AML-193 (cell line): ENCODE measurements around the gene IRX4.
"Not testable (repeated sequence)": the region's sequence is repeated elsewhere in the genome, so short reads cannot be mapped to it uniquely, and the experiment has no call there.

Experiments used
- DNase-seq, 2 experiments: peaks; one replicate each; lab custom pipeline; 2025; lab: John Stamatoyannopoulos, UW

Gene IRX4

DNA sequence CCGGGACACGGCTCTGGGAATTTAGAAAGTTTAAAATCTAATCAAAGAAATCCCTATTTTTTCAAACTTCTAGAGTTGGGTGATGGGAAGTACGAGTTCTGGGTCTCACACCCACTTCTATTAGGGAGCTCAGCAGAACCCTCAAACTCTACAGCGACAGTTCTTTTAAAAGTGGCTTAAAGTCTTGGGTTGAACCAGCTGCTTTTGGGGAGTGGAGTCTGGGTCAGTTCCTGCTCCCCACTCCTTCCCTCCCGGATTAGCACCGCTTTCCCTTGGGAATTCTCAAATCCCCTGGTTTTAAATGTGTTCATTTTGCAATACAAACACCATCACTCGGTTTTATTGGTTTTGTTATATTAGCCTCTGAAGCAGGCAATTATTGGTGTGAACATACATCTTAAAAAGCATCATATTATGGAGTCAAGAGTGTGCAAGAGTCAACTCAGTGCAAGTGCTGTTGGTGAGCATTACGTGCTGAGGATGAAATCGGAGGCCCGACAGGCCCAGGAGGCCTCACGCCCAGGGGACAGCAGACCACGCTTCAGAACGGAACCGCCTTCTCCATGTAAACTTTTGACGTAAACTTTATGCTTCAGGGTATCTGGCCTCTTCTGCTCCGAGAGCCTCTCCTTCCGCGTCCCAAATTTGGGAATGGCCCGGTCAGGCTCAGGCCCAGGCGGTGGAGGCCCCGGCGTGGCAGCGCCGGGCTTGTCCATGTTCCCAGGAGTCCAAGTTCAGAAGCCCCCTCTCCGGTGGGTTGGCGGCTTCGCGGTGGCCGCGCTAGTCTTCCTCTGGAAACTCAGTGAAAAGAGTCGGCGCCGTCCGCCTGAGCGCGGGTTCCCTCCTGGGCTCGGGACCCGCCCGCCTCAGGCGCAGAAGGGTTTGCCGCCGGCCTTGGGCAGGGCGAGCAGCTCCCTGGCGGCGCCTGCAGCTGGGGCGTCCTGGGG lies 5.3 kb downstream of the IRX4 start:
- no peak for DNase-seq

- no peak for DNase-seq
Observed at GRCh38 chr5:1876660-1877064, 6.1 kb downstream of the IRX4 start.

GRCh38 chr5:1875843-1876659 lies 6.7 kb downstream of the IRX4 start:
- DNase-seq = no peak

DNA sequence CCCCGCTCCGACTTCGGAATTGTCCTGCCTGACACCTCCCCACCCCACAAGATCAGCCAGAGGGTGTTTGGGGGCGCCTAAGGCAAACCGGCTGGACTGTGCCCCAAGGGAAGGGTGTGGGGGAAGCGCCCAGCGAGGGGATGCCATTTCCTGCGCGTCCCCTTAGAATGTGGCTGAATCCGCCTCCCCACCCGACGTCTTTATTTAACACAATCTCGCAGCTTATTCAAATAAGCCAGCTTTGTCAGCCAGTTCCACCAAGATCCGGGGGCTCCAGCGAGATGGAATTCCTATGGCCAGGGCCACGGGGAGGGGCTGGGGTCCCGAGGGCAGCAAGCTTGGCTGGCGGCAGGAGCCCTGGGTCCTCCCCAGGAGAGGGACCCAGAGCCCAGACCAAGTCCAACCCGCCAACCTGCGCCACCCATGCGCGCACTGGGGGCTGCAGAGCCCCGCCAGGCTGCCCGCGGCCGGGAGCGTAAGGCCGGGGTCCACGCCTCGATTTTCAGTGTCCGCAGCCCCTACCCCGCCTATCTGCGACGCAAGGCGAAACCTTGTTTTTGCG lies 7.4 kb downstream of the IRX4 start:
- no peak for DNase-seq

DNA sequence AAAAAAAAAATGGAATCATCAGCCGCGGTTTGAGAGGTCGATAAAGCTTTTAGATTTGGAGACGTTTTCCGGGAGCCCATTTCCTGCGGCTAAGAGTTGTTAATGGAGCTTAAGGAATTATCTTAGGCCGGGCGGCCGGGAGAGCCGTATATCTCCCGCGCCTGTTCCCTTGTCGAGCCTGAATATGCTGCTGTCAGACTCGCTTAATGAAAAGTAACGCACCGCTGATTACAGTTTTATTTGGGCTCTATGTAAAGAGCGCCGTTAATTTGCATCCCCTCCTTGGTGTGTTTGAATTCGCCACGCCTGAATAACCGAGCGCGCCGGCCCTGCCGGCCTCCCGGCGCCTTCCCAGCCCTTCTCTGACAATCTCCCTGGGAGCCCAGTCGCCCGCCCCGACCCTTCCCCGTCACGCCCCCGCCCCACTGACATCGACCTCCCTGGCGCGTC lies 7.9 kb downstream of the IRX4 start:
- no peak for DNase-seq

- no peak for DNase-seq
Observed at GRCh38 chr5:1874348-1874747, 8.4 kb downstream of the IRX4 start.

DNA sequence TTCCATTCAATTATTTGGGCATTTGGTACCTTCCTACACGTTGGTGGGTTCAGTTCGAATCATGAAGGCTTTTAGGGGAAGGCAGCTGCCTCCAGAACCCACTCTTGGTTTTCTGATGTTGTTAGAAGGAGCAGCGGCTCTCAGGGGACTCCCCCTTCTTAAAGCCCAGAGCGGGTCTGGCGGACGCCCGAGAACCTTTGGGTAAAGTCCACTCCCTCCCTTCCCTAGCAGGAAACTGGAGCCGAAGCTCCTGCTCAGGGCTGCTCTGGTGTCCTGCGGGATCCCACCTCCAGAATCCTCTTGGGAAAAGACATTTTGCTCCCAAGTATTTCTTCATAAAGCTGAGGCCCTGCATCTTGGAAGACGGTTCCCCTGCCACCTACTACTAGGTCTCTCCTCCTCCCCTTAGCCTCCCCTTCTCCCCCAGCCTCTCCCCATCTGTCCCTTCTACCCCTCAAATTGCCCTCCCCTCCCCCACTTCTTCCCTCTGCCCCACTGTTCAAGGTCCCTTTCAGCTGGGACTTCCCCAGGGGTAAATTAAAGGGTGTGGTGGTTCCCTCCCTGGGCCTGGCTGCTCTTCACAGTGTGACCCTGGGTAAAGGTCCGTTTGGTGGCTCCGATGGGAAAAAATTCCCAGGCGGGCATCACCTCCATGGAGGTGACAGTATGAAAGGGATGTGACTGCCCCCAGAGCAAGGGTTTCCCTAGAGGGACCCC lies 9.3 kb downstream of the IRX4 start:
- DNase-seq = no peak

DNA sequence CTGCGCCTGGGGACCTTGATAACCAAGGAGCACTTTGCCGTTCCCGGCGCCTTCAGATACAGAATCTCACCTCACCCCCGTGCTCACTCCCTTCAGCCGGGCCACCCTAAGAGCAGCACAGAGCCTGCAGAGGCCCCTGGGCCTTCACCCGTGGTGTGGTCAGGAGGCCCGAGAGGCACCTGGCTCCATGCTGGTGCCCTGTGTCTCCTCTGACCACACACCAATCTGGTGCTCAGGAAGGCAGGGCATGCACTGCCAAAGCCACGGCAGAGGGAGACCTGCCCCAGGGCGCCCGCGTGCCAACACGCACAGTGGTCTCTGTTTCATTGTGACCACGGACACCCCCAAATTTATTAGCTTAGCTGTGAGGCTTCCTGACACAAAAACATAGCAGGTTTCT lies 11.3 kb downstream of the IRX4 start:
- no peak for DNase-seq

- not testable (repeated sequence) for DNase-seq
Observed at GRCh38 chr5:1870435-1871272, 12.1 kb downstream of the IRX4 start.

DNA sequence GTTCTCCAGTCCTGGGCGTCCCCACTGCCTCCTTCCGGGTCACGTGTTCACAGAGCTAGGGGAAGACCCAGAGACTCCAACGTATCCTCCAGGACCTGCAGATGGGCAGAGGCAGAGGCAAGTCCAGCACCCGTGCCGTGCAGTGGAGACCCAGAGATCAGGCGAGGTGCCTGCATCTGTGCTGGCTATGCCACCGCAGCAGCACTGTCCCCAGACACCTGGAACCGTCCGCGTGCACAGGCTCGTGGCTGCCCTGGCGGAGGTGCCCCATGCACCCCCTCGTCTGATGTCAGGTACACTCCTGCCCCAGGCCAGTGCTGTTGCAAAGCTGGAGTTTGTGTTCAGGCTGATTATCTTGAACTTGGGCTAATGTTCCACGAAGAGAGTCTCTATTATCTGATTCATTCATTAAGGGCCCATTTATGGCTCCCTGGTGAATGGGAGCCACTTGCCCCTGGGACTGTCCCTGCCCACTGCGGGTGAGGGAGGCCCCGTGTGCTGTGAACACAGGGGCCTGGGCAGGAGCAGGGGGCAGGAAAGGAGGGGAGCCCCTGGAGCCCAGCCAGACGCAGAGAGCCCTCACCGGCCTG lies 13.7 kb downstream of the IRX4 start:
- no peak for DNase-seq

- DNase-seq = no peak
Observed at GRCh38 chr5:1867815-1868143, 14.9 kb downstream of the IRX4 start.

DNA sequence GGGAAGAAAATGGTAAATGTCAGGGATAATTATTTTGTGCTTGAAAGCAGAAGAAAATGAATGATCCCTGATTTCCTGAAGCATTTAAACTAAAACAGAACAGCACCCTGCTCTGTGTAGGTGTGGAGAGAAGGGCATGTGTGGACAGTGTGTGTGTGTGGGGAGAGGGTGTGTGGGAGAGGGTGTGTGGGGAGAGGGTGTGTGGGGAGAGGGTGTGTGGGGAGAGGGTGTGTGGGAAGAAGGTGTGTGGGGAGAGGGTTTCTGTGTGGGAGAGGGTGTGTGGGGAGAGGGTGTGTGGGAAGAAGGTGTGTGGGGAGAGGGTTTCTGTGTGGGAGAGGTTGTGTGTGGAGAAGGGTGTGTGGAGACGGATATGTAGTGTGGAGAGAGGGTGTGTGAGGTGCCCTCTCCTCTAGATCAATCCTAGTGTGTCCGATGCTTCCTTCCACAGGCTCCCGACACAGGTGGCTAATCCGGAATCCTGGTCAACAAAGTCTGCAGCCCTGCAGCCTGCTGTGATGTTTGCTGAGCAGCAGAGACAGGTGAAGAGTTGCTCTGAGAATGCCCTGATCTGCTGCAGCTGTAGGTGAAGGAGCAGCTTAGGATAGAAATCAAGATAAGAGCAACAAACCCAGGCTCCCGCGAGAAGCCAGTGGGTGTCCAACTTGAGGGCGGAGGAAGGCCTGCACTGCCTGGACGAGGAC lies 15.5 kb downstream of the IRX4 start:
- DNase-seq = no peak

DNA sequence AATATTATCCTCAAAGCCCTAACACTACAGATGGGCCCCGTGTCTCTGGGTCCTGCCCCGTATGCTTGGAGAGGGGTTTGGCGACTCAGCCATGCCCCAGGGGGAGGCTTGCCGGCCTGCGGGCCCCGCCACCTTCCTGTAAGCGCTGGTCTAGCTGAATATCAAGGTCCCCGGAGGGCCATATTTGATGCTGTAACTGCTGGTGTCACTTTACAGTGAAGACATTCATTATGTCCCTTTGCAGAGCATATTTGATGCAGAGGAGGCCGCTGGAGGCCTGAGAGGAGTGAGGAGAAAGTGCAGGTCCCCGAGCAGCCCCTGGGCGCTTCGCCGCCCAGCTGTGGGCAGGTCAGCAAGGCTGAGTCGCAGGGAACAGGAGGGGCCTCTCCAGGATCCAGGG lies 16.8 kb downstream of the IRX4 start:
- DNase-seq = no peak

DNA sequence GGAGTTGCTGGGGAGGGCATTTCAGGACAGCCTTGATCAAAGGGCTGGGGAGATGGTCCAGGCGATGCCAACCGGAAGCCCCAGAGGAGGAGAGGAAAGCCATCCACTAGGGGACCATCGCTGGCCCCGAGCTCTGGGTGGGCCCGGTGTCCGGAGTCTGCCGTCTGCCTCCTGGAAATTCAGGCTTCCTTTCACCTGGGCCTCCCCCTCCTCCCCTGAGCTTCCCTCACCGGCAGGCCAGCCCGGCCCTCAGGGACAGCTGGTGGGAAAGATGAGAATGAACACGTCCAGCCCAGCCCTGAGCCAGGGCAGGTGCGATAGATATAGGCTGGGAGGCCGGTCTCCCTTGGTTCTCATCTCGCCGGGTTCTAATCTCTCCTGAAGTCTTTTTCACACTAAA lies 17.2 kb downstream of the IRX4 start:
- no peak for DNase-seq

- no peak for DNase-seq
Observed at GRCh38 chr5:1864896-1865440, 17.8 kb downstream of the IRX4 start.

DNA sequence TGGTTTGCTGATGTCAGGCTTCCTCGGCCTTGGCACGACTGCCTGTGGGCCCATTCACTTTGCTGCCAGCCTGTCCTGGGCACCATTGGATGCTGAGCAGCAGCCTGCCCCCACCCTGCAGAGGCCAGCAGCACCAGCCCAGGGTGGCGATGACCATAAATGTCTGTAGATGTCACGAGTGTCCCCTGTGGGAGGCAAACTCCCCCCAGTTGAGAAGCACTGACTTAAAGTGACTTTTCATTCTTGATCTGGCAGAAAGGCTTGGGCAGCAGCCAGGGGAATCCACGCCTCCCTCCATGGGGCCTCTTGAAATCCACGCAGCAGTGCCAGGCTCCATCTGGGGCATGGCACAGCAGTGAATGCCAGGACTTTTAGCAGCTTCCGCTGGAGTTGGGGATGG lies 21.8 kb downstream of the IRX4 start:
- DNase-seq = no peak

GRCh38 chr5:1860021-1860610 lies 22.6 kb downstream of the IRX4 start:
- no peak for DNase-seq

DNA sequence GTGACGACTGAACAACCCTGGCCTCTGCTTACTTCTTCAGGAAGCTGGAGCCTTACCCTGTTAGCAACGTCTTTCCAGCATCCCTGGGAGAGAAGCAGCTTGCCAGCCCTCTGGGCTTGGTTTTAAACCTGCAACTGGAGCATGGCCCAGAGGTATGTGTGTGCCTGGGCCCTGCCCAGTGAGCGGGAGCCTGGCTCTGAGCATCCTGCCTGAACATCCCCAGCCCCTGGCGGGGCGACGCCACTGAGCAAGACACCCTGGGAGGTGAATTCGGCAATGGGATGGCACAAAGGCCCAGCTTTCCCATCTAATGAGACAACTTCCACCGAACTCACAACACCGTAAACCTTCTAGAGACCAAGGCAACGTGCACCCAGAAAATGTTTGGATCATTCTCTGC lies 23.6 kb downstream of the IRX4 start:
- DNase-seq = no peak

DNA sequence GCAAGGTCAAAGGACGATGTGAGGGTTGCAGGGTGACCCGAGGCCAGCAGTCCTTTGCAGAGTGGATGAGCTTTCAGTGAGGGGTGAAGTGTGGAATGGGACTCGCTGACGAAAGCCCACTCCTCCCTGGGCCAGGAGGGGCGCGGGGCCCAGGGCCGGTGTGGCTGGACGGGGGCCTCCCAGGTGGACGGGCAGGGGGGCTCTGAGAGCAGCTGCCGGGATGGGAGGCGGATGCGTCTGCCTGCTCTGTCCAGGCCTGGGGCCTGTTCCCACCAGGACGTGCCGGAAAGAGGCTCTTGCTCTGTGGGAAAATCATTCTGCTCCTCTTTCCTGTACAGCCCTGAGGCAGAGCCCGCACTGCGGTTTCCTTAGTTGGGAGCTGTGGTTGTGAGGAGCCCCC lies 24.3 kb downstream of the IRX4 start:
- DNase-seq = no peak

GRCh38 chr5:1857256-1857600 lies 25.5 kb downstream of the IRX4 start:
- DNase-seq = no peak
